Lower lobe of right lung (tissue), 2 donors: ENCODE data around the gene MDFIC2. TPM values are rescaled to one million over a fixed set of nuclear protein-coding genes. Genes with fewer than 3 reads are reported as not detected.

Experiments
- ATAC-seq, 2 donors: fragments of 200-7000 bp; cut with Tn5 transposase; one replicate each; pipeline ENCODE4 v1.9.1; 2020 to 2022; ENCODE audit warnings: mild to moderate bottlenecking in 2 of 2, moderate library complexity in 2 of 2
- DNase-seq: peaks from one replicate; pipeline ENCODE4 v3.0.0-alpha.2; 2020
- H3K27ac ChIP-seq: fragments of 200-600 bp; one replicate; pipeline ENCODE4 v1.8.0; 2022
- H3K27me3 ChIP-seq: fragments of 200-600 bp; one replicate; pipeline ENCODE4 v1.8.0; 2022; ENCODE audit warnings: low read depth
- H3K36me3 ChIP-seq: fragments of 200-600 bp; one replicate; pipeline ENCODE4 v1.8.0; 2022; ENCODE audit warnings: mild to moderate bottlenecking
- H3K4me1 ChIP-seq: fragments of 200-600 bp; one replicate; pipeline ENCODE4 v1.8.0; 2022
- H3K4me3 ChIP-seq: fragments of 200-600 bp; one replicate; pipeline ENCODE4 v1.8.0; 2022; ENCODE audit warnings: mild to moderate bottlenecking
- H3K9me3 ChIP-seq: fragments of 200-600 bp; one replicate; pipeline ENCODE4 v1.8.0; 2022
- intact Hi-C: fragments of 100-400 bp; cut with DNase I; formaldehyde crosslinking; loops from one replicate; pipeline ENCODE4 v1.11.0; 2022
- total RNA-seq: library from RNA; stranded (reverse); fragmentation: NEBNext Ultra II Directional; extraction: Animal tissue kit (Norgen Biotek cat#: 25700); gene quantifications from one replicate; pipeline ENCODE4 v1.2.1, GENCODE V29; 2021
- TF ChIP-seq, protein P1 (sequence below): fragments of 200-600 bp; IDR thresholded peaks from one replicate; pipeline ENCODE4 v1.8.0; 2022; ENCODE audit warnings: antibody characterized with exemption, mild to moderate bottlenecking
- donor health status: DM: no; HTN: yes; CAD: no; lungs with severe emphysema.

MDFIC2 gene
- total RNA-seq, 1 donor from 2014 or later = not detected

DNA sequence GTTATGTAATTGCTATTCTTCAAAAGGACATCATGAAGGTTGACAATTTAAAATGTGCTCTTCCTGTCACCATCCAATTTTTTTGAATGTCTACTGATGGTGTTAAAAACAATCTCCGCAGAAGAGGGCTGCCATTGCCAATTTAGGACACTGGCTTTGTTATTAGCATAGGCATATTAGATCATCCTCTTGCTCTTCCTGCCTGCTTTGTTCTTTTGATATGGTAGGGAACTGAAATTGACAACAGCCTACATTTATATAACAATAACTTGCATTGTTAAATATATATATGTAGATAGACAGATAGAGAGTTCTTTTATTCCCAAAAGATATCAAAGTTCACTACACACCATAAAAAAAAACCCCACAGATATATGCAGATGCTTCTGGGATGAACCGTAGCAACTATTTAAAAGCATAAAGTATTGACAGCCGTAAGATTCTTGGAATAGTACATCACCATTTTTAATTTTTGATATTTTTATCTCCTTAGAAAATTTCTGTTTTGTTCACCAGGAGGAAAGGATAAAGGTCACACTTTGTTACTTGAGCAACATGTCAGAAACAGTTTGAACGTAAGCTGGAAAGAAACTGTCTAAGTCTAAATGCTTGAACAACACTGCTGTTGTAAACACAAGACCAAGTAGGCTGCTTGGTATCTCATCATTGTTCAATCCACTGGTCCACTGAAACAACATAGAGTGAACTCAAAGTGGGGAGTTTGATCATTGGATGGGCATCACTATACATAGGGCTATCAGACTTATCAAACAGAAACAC is 66.5 kb downstream of the MDFIC2 start:
- no peaks in the 10 kb centered on the region for H3K4me1 ChIP-seq
- no peak for DNase-seq
- intact Hi-C loops = no loop called here

DNA sequence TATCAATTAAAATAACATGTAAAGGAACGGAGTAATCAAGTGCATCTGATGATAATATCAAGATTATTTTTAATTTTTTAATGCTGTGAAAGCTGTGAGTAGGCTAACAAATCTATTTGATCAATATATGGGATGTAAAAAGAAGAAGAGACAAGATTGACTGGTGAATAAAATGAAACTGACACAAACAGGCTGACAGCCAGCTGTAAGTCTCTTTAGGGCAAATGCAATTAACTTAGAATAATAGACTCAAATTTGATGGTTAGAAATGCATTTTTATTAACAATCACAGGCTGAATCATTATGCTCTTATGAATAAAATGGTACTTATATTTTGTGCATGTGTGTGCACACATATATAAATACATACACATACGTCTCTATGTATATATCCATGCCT is 68.0 kb downstream of the MDFIC2 start:
- Histone ChIP-seq H3K4me1 (no peaks in the 10 kb centered on the region), H3K9me3 (no peaks in the 10 kb centered on the region), H3K27me3 (no peaks in the 10 kb centered on the region), H3K27ac (no peak overlapping the region), H3K36me3 (no peaks in the 10 kb centered on the region), H3K4me3 (no peak overlapping the region)
- intact Hi-C loops = no loop called here
- no peak for ATAC-seq
- no peak for DNase-seq
- TF ChIP-seq, protein P1, sequence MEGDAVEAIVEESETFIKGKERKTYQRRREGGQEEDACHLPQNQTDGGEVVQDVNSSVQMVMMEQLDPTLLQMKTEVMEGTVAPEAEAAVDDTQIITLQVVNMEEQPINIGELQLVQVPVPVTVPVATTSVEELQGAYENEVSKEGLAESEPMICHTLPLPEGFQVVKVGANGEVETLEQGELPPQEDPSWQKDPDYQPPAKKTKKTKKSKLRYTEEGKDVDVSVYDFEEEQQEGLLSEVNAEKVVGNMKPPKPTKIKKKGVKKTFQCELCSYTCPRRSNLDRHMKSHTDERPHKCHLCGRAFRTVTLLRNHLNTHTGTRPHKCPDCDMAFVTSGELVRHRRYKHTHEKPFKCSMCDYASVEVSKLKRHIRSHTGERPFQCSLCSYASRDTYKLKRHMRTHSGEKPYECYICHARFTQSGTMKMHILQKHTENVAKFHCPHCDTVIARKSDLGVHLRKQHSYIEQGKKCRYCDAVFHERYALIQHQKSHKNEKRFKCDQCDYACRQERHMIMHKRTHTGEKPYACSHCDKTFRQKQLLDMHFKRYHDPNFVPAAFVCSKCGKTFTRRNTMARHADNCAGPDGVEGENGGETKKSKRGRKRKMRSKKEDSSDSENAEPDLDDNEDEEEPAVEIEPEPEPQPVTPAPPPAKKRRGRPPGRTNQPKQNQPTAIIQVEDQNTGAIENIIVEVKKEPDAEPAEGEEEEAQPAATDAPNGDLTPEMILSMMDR = no peak

More for the DNA sequence above, 66.5 kb downstream of the MDFIC2 start:
- Histone ChIP-seq H3K27me3 (no peaks in the 10 kb centered on the region), H3K36me3 (no peaks in the 10 kb centered on the region), H3K4me3 (no peak overlapping the region), H3K27ac (no peak overlapping the region), H3K9me3 (no peaks in the 10 kb centered on the region)
- ATAC-seq = no peak
- TF ChIP-seq, protein P1 = no peak

DNA sequence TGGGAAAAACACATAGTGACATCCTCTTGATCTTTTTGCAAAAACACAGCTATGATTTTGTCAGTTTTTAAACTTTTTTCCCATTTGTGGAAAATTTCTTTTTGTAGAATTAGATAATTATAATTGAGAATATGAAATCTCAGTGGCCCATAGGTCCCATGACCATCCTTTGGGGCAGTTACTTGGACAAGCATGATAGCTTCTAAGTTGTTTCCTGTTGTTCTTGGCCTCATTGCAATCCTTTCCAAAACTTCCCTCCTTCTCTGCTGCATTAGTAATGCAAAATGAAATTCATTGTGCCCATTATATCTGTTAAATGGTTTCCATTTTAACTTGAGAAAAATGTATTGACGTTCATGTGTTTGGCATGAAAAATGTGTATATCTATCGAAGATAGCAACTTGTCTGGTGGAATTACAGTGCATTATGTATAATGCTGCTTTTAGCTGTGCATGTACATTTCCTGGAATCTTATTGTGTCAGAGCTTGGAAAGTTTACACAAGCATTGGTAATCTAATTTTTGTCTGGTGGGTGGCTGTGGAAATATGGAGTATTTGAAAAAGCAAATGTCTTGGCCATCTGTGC is 70.0 kb downstream of the MDFIC2 start:
- intact Hi-C loops = no loop called here
- H3K27me3 ChIP-seq = no peaks in the 10 kb centered on the region
- no peak overlapping the region for H3K27ac ChIP-seq
- TF ChIP-seq, protein P1 = no peak
- ATAC-seq = no peak
- DNase-seq = no peak
- no peaks in the 10 kb centered on the region for H3K9me3 ChIP-seq
- H3K4me1 ChIP-seq = no peaks in the 10 kb centered on the region
- no peaks in the 10 kb centered on the region for H3K36me3 ChIP-seq
- no peak overlapping the region for H3K4me3 ChIP-seq

DNA sequence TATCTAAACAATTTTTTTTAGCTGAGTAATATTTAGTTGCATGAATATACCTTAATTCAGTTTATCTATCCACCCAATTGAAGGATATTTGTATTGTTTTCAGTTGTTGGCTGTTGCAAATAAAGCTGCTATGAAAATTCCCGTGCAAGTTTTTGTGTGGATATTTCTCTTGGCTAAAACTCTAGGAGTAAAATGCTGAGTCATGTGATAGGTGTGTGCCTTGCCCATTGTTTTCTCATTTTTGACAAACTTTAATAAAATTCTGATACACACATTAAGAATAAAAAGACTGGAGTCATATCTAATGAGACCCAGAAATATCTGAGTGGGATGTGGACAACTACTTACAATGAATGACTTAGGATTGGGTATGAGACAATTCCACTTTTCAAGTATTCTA is 78.6 kb downstream of the MDFIC2 start:
- H3K36me3 ChIP-seq = no peaks in the 10 kb centered on the region
- no peak for DNase-seq
- TF ChIP-seq, protein P1 = no peak
- no peak overlapping the region for H3K27ac ChIP-seq
- intact Hi-C loops = no loop called here
- no peaks in the 10 kb centered on the region for H3K27me3 ChIP-seq
- no peak for ATAC-seq
- no peaks in the 10 kb centered on the region for H3K4me1 ChIP-seq
- H3K4me3 ChIP-seq = no peak overlapping the region
- H3K9me3 ChIP-seq = no peaks in the 10 kb centered on the region

DNA sequence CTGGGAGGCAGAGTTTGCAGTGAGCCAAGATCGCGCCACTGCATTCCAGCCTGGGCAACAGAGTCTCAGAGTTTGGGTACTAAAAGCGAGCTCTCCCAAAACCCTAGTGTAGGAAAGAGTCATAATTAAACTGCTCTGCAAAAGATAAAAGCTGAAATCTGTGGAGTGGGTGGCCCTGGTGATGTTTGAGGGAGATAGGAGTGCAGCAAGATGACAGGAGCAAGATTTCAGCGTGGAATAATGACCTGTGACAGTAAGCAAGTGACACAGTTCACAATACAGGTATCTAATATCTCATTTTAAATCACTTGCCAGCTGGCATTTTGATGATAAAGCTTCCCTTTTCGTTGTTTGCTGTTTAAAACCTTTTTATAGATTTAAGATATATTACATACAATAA is 79.3 kb downstream of the MDFIC2 start:
- no peak for ATAC-seq
- H3K27ac ChIP-seq = no peak overlapping the region
- DNase-seq = no peak
- H3K9me3 ChIP-seq = no peaks in the 10 kb centered on the region
- intact Hi-C loops = no loop called here
- H3K4me3 ChIP-seq = no peak overlapping the region
- TF ChIP-seq, protein P1 = no peak
- H3K27me3 ChIP-seq = no peaks in the 10 kb centered on the region
- H3K4me1 ChIP-seq = no peaks in the 10 kb centered on the region
- H3K36me3 ChIP-seq = no peaks in the 10 kb centered on the region
